ENCODE data around the gene SVIL.
"Not testable (repeated sequence)": the region's sequence is repeated elsewhere in the genome, so short reads cannot be mapped to it uniquely, and the experiment has no call there.

DNA sequence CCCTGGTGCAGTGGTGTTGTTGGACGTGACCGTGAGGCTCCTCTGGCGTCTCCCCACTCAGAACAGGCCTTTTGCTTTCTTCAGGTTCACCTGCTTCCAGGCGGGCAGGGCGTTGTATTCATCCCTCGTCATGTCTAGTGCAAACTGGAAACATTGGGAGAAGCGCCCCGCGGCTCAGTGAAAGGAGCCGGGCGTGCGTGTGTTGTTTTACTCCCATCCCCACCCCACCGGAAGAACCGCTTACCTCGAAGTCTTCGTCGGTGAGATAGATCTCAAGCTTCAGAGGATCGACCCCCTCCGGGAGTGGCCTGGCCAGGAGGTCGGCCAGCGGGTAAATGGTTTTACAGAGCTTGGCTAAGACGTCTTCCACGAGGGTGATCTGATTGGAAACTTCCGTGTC is 176.6 kb downstream of the SVIL start:
- TF ChIP-seq, protein P1, sequence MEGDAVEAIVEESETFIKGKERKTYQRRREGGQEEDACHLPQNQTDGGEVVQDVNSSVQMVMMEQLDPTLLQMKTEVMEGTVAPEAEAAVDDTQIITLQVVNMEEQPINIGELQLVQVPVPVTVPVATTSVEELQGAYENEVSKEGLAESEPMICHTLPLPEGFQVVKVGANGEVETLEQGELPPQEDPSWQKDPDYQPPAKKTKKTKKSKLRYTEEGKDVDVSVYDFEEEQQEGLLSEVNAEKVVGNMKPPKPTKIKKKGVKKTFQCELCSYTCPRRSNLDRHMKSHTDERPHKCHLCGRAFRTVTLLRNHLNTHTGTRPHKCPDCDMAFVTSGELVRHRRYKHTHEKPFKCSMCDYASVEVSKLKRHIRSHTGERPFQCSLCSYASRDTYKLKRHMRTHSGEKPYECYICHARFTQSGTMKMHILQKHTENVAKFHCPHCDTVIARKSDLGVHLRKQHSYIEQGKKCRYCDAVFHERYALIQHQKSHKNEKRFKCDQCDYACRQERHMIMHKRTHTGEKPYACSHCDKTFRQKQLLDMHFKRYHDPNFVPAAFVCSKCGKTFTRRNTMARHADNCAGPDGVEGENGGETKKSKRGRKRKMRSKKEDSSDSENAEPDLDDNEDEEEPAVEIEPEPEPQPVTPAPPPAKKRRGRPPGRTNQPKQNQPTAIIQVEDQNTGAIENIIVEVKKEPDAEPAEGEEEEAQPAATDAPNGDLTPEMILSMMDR (conservative IDR thresholded peaks at IDR 0.05): not testable (repeated sequence)
- not testable (repeated sequence) for TF ChIP-seq EZH2 (IDR thresholded peaks at IDR 0.05; ENCODE audit: low read depth)
